GM23248 (cell line): Measurements from ENCODE around the gene PPP1R27. TPM values are rescaled to one million over a fixed set of nuclear protein-coding genes. Genes with fewer than 3 reads are reported as not detected.

Experiments used
- DNase-seq: peaks from one replicate; pipeline ENCODE4 v3.0.0-alpha.2; 2015
- H2AFZ ChIP-seq: fragments of 200-600 bp; sonication (generic); 2 replicates; pipeline ENCODE4 v1.6.1; 2016; ENCODE audit warnings: antibody characterized with exemption
- H3F3A ChIP-seq: fragments of 200-600 bp; sonication (generic); 2 replicates; pipeline ENCODE4 v1.6.1; 2016; ENCODE audit warnings: mild to moderate bottlenecking, antibody characterized with exemption, mixed run types; ENCODE audit not compliant: insufficient read depth
- H3K27ac ChIP-seq: fragments of 200-600 bp; sonication (generic); 2 replicates; pipeline ENCODE4 v1.5.1; 2016; ENCODE audit warnings: mild to moderate bottlenecking
- H3K27me3 ChIP-seq: fragments of 200-600 bp; sonication (generic); replicated peaks from 2 replicates; pipeline ENCODE4 v1.6.1; 2016; ENCODE audit warnings: mild to moderate bottlenecking; ENCODE audit not compliant: insufficient read depth
- H3K36me3 ChIP-seq: fragments of 200-600 bp; sonication (generic); 2 replicates; pipeline ENCODE4 v1.6.1; 2016; ENCODE audit warnings: low read depth, mild to moderate bottlenecking
- H3K4me1 ChIP-seq: fragments of 200-600 bp; sonication (generic); 2 replicates; pipeline ENCODE4 v1.6.1; 2016; ENCODE audit warnings: mild to moderate bottlenecking; ENCODE audit not compliant: insufficient read depth
- H3K4me2 ChIP-seq: fragments of 200-600 bp; sonication (generic); one replicate; pipeline ENCODE4 v1.6.1; 2016; ENCODE audit warnings: mild to moderate bottlenecking; ENCODE audit not compliant: unreplicated experiment
- H3K4me3 ChIP-seq: fragments of 200-600 bp; sonication (generic); 2 replicates; pipeline ENCODE4 v1.5.1; 2016; ENCODE audit warnings: mild to moderate bottlenecking
- H3K79me2 ChIP-seq: fragments of 200-600 bp; sonication (generic); 2 replicates; pipeline ENCODE4 v1.6.1; 2016; ENCODE audit warnings: mild to moderate bottlenecking; ENCODE audit not compliant: insufficient read depth
- H3K9ac ChIP-seq: fragments of 200-600 bp; sonication (generic); 2 replicates; pipeline ENCODE4 v1.6.1; 2016; ENCODE audit warnings: mild to moderate bottlenecking
- H3K9me2 ChIP-seq: fragments of 200-600 bp; sonication (generic); 2 replicates; pipeline ENCODE4 v1.6.1; 2016; ENCODE audit warnings: mixed run types, mild to moderate bottlenecking, moderate library complexity; ENCODE audit not compliant: insufficient read depth
- H3K9me3 ChIP-seq: fragments of 200-600 bp; sonication (generic); one replicate; pipeline ENCODE4 v1.6.1; 2017; ENCODE audit warnings: low read depth
- H4K20me1 ChIP-seq: fragments of 200-600 bp; sonication (generic); 2 replicates; pipeline ENCODE4 v1.6.0; 2016; ENCODE audit not compliant: insufficient read depth
- EZH2 ChIP-seq: fragments of 200-600 bp; sonication (generic); IDR thresholded peaks from 2 replicates; pipeline ENCODE4 v1.6.1; 2018; ENCODE audit warnings: antibody characterized with exemption, mild to moderate bottlenecking; ENCODE audit not compliant: insufficient read depth, poor library complexity, severe bottlenecking
- EZH2phosphoT487 ChIP-seq: fragments of 200-600 bp; sonication (generic); IDR thresholded peaks from 2 replicates; pipeline ENCODE4 v1.6.1; 2018; ENCODE audit warnings: antibody characterized with exemption, moderate library complexity, mild to moderate bottlenecking, low read depth; ENCODE audit not compliant: insufficient read depth
- whole genome bisulfite sequencing, 2 experiments: methylation state at CpG; one replicate each; pipeline ENCODE4 v1.1.6; 2015 to 2017; ENCODE audit warnings: low lambda C conversion rate in 2 of 2, low coverage in 1 of 2; ENCODE audit errors: missing lambda C conversion rate in 2 of 2; 5-methylcytosine and 5-hydroxymethylcytosine counted together
- in situ Hi-C: fragments of 300-500 bp; cut with MboI; formaldehyde crosslinking; loops from 2 replicates; pipeline ENCODE4 v1.15.0; 2020
- polyA plus RNA-seq: library from polyadenylated mRNA; unstranded; fragments of >200 nt; fragmentation: Nextera tagmentation; extraction: Ambion mirVana; gene quantifications from 2 replicates; pipeline ENCODE4 v1.2.1, GENCODE V29; 2016
- total RNA-seq: library from RNA; depleted of rRNA; stranded (reverse); fragments of >200 nt; shearing (Covaris generic); gene quantifications from 2 replicates; pipeline ENCODE4 v1.2.3, GENCODE V29; 2014; rRNA removed

Gene PPP1R27
- total and polyA plus RNA-seq, 2 experiments from 2014 or later, result not detected

- H2AFZ ChIP-seq, result no peak overlapping the region
- no peaks in the 10 kb centered on the region for H3K79me2 ChIP-seq
- no peaks in the 10 kb centered on the region for H3K9me2 ChIP-seq
- no peaks in the 10 kb centered on the region for H3K9me3 ChIP-seq
- no peak overlapping the region for H3K27ac ChIP-seq
- peaks cover 4% of the 10 kb centered on the region; the same call in 1 of the 2 replicates for H3F3A ChIP-seq
- H3K4me3 ChIP-seq, result no peak overlapping the region
- in situ Hi-C loops, result no loop called here
- H3K9ac ChIP-seq, result no peak overlapping the region
- no peaks in the 10 kb centered on the region for H3K4me1 ChIP-seq
- H3K27me3 ChIP-seq, result no peaks in the 10 kb centered on the region; the same call in 1 of the 2 replicates
- no peak for TF ChIP-seq EZH2
- H4K20me1 ChIP-seq, result no peaks in the 10 kb centered on the region
- 85 to 97% methylated on average over 3 of the region's 3 CpGs for WGBS, 2 experiments
- DNase-seq, result no peak
- no peaks in the 10 kb centered on the region for H3K36me3 ChIP-seq
- no peak overlapping the region for H3K4me2 ChIP-seq
Measured at GRCh38 chr17:81794074-81794476, 40.8 kb downstream of the PPP1R27 start.

GRCh38 chr17:81792675-81793615 lies 41.9 kb downstream of the PPP1R27 start:
- TF ChIP-seq EZH2 (no peak), EZH2phosphoT487 (no peak)
- no peak overlapping the region for H3K4me3 ChIP-seq
- no peak overlapping the region for H2AFZ ChIP-seq
- H3K27ac ChIP-seq, result no peak overlapping the region
- H3K9me3 ChIP-seq, result no peaks in the 10 kb centered on the region
- H3K9me2 ChIP-seq, result no peaks in the 10 kb centered on the region
- H3K4me2 ChIP-seq, result no peak overlapping the region
- in situ Hi-C loops, result no loop called here
- H3K79me2 ChIP-seq, result no peaks in the 10 kb centered on the region
- H3K27me3 ChIP-seq, result no peaks in the 10 kb centered on the region
- H4K20me1 ChIP-seq, result no peaks in the 10 kb centered on the region
- no peak for DNase-seq
- 76 to 81% methylated on average over 7 of the region's 8 CpGs for WGBS, 2 experiments
- H3F3A ChIP-seq, result peaks cover 4% of the 10 kb centered on the region; the same call in 1 of the 2 replicates
- H3K36me3 ChIP-seq, result no peaks in the 10 kb centered on the region
- no peaks in the 10 kb centered on the region for H3K4me1 ChIP-seq
- H3K9ac ChIP-seq, result no peak overlapping the region

Other genes with a start within 250 kb of the PPP1R27 start
- gene NPLOC4, start 197.9 kb downstream of the PPP1R27 start, total RNA-seq, result 62.9 and 64.6 TPM in 2 replicates
- 51.4 and 51.5 TPM in 2 replicates for gene NPLOC4, start 197.9 kb downstream of the PPP1R27 start, polyA plus RNA-seq
- gene TSPAN10, start 197.9 kb downstream of the PPP1R27 start, total RNA-seq, result 2.6 and 3.9 TPM in 2 replicates
- 3.4 and 4.7 TPM in 2 replicates for gene TSPAN10, start 197.9 kb downstream of the PPP1R27 start, polyA plus RNA-seq
- not detected in 2 replicates for gene PDE6G, start 178.5 kb downstream of the PPP1R27 start, total RNA-seq
- gene PDE6G, start 178.5 kb downstream of the PPP1R27 start, polyA plus RNA-seq, result not detected in 2 replicates
- 19.9 and 49.3 TPM in 2 replicates for gene OXLD1, start 168.4 kb downstream of the PPP1R27 start, total RNA-seq
- 48.5 and 50.4 TPM in 2 replicates for gene OXLD1, start 168.4 kb downstream of the PPP1R27 start, polyA plus RNA-seq
- 11.6 and 11.7 TPM in 2 replicates for gene CCDC137, start 168.3 kb downstream of the PPP1R27 start, total RNA-seq
- 22.0 and 22.8 TPM in 2 replicates for gene CCDC137, start 168.3 kb downstream of the PPP1R27 start, polyA plus RNA-seq
- 37.6 and 45.6 TPM in 2 replicates for gene ARL16, start 151.3 kb downstream of the PPP1R27 start, total RNA-seq
- 70.8 and 72.8 TPM in 2 replicates for gene ARL16, start 151.3 kb downstream of the PPP1R27 start, polyA plus RNA-seq
- 161 and 166 TPM in 2 replicates for gene HGS, start 151.0 kb downstream of the PPP1R27 start, total RNA-seq
- gene HGS, start 151.0 kb downstream of the PPP1R27 start, polyA plus RNA-seq, result 106 and 110 TPM in 2 replicates
- gene MRPL12, start 131.7 kb downstream of the PPP1R27 start, total RNA-seq, result 4.3 and 4.9 TPM in 2 replicates
- gene MRPL12, start 131.7 kb downstream of the PPP1R27 start, polyA plus RNA-seq, result 76.3 and 78.5 TPM in 2 replicates
- gene SLC25A10, start 122.8 kb downstream of the PPP1R27 start, total RNA-seq, result 10.9 and 16.9 TPM in 2 replicates
- 11.0 and 12.5 TPM in 2 replicates for gene SLC25A10, start 122.8 kb downstream of the PPP1R27 start, polyA plus RNA-seq
- not detected in 2 replicates for gene GCGR, start 30.9 kb downstream of the PPP1R27 start, total RNA-seq
- gene GCGR, start 30.9 kb downstream of the PPP1R27 start, polyA plus RNA-seq, result not detected in 2 replicates
- gene MCRIP1, start 1.8 kb downstream of the PPP1R27 start, total RNA-seq, result 102 and 135 TPM in 2 replicates
- gene MCRIP1, start 1.8 kb downstream of the PPP1R27 start, polyA plus RNA-seq, result 145 and 147 TPM in 2 replicates
- 3,203 and 4,003 TPM in 2 replicates for gene P4HB, start 25.5 kb upstream of the PPP1R27 start, total RNA-seq
- 1,651 and 1,674 TPM in 2 replicates for gene P4HB, start 25.5 kb upstream of the PPP1R27 start, polyA plus RNA-seq
- 193 and 208 TPM in 2 replicates for gene ARHGDIA, start 36.3 kb upstream of the PPP1R27 start, total RNA-seq
- gene ARHGDIA, start 36.3 kb upstream of the PPP1R27 start, polyA plus RNA-seq, result 310 and 313 TPM in 2 replicates
- gene ALYREF, start 56.5 kb upstream of the PPP1R27 start, total RNA-seq, result 80.6 and 100 TPM in 2 replicates
- gene ALYREF, start 56.5 kb upstream of the PPP1R27 start, polyA plus RNA-seq, result 6.9 and 8.6 TPM in 2 replicates
- gene ANAPC11, start 56.7 kb upstream of the PPP1R27 start, total RNA-seq, result 175 and 179 TPM in 2 replicates
- 428 and 436 TPM in 2 replicates for gene ANAPC11, start 56.7 kb upstream of the PPP1R27 start, polyA plus RNA-seq
- 2.4 TPM in 2 replicates for gene NPB, start 67.2 kb upstream of the PPP1R27 start, total RNA-seq
- 1.1 and 1.6 TPM in 2 replicates for gene NPB, start 67.2 kb upstream of the PPP1R27 start, polyA plus RNA-seq
- gene PCYT2, start 76.3 kb upstream of the PPP1R27 start, total RNA-seq, result 34.7 and 36.9 TPM in 2 replicates
- 25.6 and 27.6 TPM in 2 replicates for gene PCYT2, start 76.3 kb upstream of the PPP1R27 start, polyA plus RNA-seq
- gene SIRT7, start 83.1 kb upstream of the PPP1R27 start, total RNA-seq, result 13.1 and 14.5 TPM in 2 replicates
- 9.3 and 11.4 TPM in 2 replicates for gene SIRT7, start 83.1 kb upstream of the PPP1R27 start, polyA plus RNA-seq
- gene MAFG, start 92.7 kb upstream of the PPP1R27 start, total RNA-seq, result 17.7 and 19.8 TPM in 2 replicates
- 5.0 and 6.4 TPM in 2 replicates for gene MAFG, start 92.7 kb upstream of the PPP1R27 start, polyA plus RNA-seq
- 229 and 279 TPM in 2 replicates for gene PYCR1, start 102.2 kb upstream of the PPP1R27 start, total RNA-seq
- gene PYCR1, start 102.2 kb upstream of the PPP1R27 start, polyA plus RNA-seq, result 181 and 197 TPM in 2 replicates
- not detected in 2 replicates for gene MYADML2, start 112.2 kb upstream of the PPP1R27 start, total RNA-seq
- 0.14 TPM in 1 of 2 replicates, not detected in the other for gene MYADML2, start 112.2 kb upstream of the PPP1R27 start, polyA plus RNA-seq
- not detected in 2 replicates for gene NOTUM, start 126.1 kb upstream of the PPP1R27 start, total RNA-seq
- gene NOTUM, start 126.1 kb upstream of the PPP1R27 start, polyA plus RNA-seq, result not detected in 2 replicates
- gene ASPSCR1, start 142.6 kb upstream of the PPP1R27 start, total RNA-seq, result 23.4 and 23.5 TPM in 2 replicates
- 20.6 and 22.6 TPM in 2 replicates for gene ASPSCR1, start 142.6 kb upstream of the PPP1R27 start, polyA plus RNA-seq
- gene CENPX, start 187.8 kb upstream of the PPP1R27 start, total RNA-seq, result 43.9 and 68.8 TPM in 2 replicates
- gene CENPX, start 187.8 kb upstream of the PPP1R27 start, polyA plus RNA-seq, result 65.2 and 68.6 TPM in 2 replicates
- gene LRRC45, start 188.3 kb upstream of the PPP1R27 start, total RNA-seq, result 14.8 and 15.3 TPM in 2 replicates
- gene LRRC45, start 188.3 kb upstream of the PPP1R27 start, polyA plus RNA-seq, result 4.4 and 4.5 TPM in 2 replicates
- gene RAC3, start 196.6 kb upstream of the PPP1R27 start, total RNA-seq, result 5.4 and 7.9 TPM in 2 replicates
- gene RAC3, start 196.6 kb upstream of the PPP1R27 start, polyA plus RNA-seq, result 1.3 and 1.8 TPM in 2 replicates
- gene DCXR, start 202.6 kb upstream of the PPP1R27 start, total RNA-seq, result 75.8 and 83.5 TPM in 2 replicates
- 69.9 and 70.2 TPM in 2 replicates for gene DCXR, start 202.6 kb upstream of the PPP1R27 start, polyA plus RNA-seq
- 59.8 and 61.2 TPM in 2 replicates for gene RFNG, start 216.8 kb upstream of the PPP1R27 start, total RNA-seq
- gene RFNG, start 216.8 kb upstream of the PPP1R27 start, polyA plus RNA-seq, result 10.6 and 11.8 TPM in 2 replicates
- gene GPS1, start 216.8 kb upstream of the PPP1R27 start, total RNA-seq, result 130 and 138 TPM in 2 replicates
- 101 and 104 TPM in 2 replicates for gene GPS1, start 216.8 kb upstream of the PPP1R27 start, polyA plus RNA-seq
- gene DUS1L, start 230.8 kb upstream of the PPP1R27 start, total RNA-seq, result 61.2 and 96.4 TPM in 2 replicates
- 13.3 and 27.7 TPM in 2 replicates for gene DUS1L, start 230.8 kb upstream of the PPP1R27 start, polyA plus RNA-seq